SK-N-MC (cell line): ENCODE results near the gene NDFIP1.

ENCODE experiments used
- EZH2 ChIP-seq: fragments of 200-600 bp; sonication (generic); IDR thresholded peaks from one replicate; pipeline ENCODE4 v1.6.1; 2017; ENCODE audit warnings: antibody characterized with exemption
- POLR2AphosphoS5 ChIP-seq: IDR thresholded peaks from 2 replicates; pipeline ENCODE4 v1.6.1; 2012; ENCODE audit warnings: mild to moderate bottlenecking, low read depth, low read length, borderline replicate concordance

DNA sequence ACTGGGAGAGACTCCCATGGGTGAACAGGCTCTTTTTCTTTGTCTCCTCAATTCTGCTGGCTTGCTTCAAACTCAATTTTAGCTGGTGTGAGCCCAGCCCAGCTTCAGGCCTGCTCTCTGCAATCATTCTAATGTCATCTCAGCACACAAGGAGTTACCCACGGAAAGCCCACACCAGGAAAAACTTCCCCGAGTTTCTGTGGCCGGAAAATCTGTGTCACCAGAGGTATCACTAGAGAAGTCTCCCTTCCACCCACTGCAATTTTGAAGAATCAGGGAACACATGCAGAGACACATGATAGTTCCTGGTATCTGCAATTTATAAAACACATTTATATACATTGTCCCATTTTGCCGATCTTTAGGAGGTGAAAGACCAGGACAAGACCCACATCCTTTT lies 13.5 kb upstream of the NDFIP1 start:
- TF ChIP-seq EZH2 (no peak), POLR2AphosphoS5 (no peak)
